ENCODE data around the gene MKKS.

MKKS gene

DNA sequence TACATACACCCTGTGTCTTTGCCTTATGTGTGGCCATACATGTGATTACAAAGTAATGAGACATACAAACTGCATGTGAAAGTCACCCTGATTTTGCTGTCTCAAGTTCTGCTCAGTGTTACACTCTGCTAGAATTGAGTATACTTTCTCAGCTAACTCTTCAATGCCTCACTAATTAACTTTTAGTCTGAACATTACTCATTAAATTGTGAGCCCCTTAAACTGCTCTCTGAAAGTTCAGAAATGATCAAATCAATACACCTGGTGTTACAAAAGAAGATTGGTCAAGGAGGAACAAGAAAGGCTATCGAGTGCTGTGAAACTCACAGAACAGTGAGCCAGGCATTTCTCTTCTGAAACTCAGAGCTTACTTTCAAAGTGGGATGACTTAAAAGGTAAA, 71.3 kb downstream of the MKKS start:
- no peaks in the 10 kb centered on the region for H3K36me3 ChIP-seq (ENCODE audit: insufficient read depth, low read length)
- H3K4me2 ChIP-seq (ENCODE audit: low read depth, low read length, poor library complexity, severe bottlenecking), result no peak overlapping the region
- H3K9ac ChIP-seq (ENCODE audit: low read depth, low read length, poor library complexity, severe bottlenecking), result no peak overlapping the region
- no peaks in the 10 kb centered on the region for H3K4me1 ChIP-seq (ENCODE audit: insufficient read depth, low read length, poor library complexity, severe bottlenecking)
- H3K79me2 ChIP-seq (ENCODE audit: insufficient read depth, low read length), result no peaks in the 10 kb centered on the region
- no peaks in the 10 kb centered on the region for H3F3A ChIP-seq (ENCODE audit: low read depth)
- no peaks in the 10 kb centered on the region for H4K20me1 ChIP-seq (ENCODE audit: insufficient read depth, low read length, poor library complexity, severe bottlenecking)
- H2AFZ ChIP-seq (ENCODE audit: low read length), result no peak overlapping the region
- H3K4me3 ChIP-seq (ENCODE audit: low read length, poor library complexity, severe bottlenecking), result no peak overlapping the region
- TF ChIP-seq, protein P1, sequence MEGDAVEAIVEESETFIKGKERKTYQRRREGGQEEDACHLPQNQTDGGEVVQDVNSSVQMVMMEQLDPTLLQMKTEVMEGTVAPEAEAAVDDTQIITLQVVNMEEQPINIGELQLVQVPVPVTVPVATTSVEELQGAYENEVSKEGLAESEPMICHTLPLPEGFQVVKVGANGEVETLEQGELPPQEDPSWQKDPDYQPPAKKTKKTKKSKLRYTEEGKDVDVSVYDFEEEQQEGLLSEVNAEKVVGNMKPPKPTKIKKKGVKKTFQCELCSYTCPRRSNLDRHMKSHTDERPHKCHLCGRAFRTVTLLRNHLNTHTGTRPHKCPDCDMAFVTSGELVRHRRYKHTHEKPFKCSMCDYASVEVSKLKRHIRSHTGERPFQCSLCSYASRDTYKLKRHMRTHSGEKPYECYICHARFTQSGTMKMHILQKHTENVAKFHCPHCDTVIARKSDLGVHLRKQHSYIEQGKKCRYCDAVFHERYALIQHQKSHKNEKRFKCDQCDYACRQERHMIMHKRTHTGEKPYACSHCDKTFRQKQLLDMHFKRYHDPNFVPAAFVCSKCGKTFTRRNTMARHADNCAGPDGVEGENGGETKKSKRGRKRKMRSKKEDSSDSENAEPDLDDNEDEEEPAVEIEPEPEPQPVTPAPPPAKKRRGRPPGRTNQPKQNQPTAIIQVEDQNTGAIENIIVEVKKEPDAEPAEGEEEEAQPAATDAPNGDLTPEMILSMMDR (conservative IDR thresholded peaks at IDR 0.05; ENCODE audit: low read length), result no peak
- TF ChIP-seq EZH2phosphoT487 (IDR thresholded peaks at IDR 0.05; ENCODE audit: borderline replicate concordance), result no peak
- no peaks in the 10 kb centered on the region for H3K9me3 ChIP-seq (ENCODE audit: insufficient read depth, low read depth, low read length)
- H3K9me2 ChIP-seq (replicated peaks; ENCODE audit: low read depth, low read length), result no peaks in the 10 kb centered on the region
- H3K27me3 ChIP-seq (ENCODE audit: insufficient read depth, low read length, poor library complexity, severe bottlenecking), result no peaks in the 10 kb centered on the region

DNA sequence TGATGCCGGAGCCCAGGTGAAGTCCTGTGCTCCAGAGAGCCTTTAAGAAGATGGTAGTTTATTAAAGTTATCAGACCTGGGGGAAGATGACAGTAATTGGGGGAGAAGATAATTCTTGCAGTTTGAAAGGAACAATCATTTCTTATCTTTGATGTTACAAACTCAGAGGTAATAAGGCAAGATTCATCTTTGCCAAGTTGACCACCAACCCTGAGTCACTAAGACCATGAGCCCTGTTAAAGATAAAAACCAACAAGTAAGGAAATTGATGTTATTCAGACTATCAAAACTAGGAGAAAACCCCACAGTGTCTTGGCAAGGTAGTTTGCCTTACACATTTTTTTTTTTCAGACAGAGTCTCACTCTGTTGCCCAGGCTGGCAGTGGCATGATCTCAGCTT, 73.1 kb downstream of the MKKS start:
- TF ChIP-seq, protein P1 (conservative IDR thresholded peaks at IDR 0.05; ENCODE audit: low read length), result no peak
- no peak for TF ChIP-seq EZH2phosphoT487 (IDR thresholded peaks at IDR 0.05; ENCODE audit: borderline replicate concordance)
- H3K9me3 ChIP-seq (ENCODE audit: insufficient read depth, low read depth, low read length), result no peaks in the 10 kb centered on the region
- H3F3A ChIP-seq (ENCODE audit: low read depth), result no peaks in the 10 kb centered on the region
- H3K9ac ChIP-seq (ENCODE audit: low read depth, low read length, poor library complexity, severe bottlenecking), result no peak overlapping the region
- H2AFZ ChIP-seq (ENCODE audit: low read length), result no peak overlapping the region
- no peaks in the 10 kb centered on the region for H3K27me3 ChIP-seq (ENCODE audit: insufficient read depth, low read length, poor library complexity, severe bottlenecking)
- H3K36me3 ChIP-seq (ENCODE audit: insufficient read depth, low read length), result no peaks in the 10 kb centered on the region
- H3K4me3 ChIP-seq (ENCODE audit: low read length, poor library complexity, severe bottlenecking), result no peak overlapping the region
- no peaks in the 10 kb centered on the region for H3K79me2 ChIP-seq (ENCODE audit: insufficient read depth, low read length)
- H4K20me1 ChIP-seq (ENCODE audit: insufficient read depth, low read length, poor library complexity, severe bottlenecking), result no peaks in the 10 kb centered on the region
- H3K9me2 ChIP-seq (replicated peaks; ENCODE audit: low read depth, low read length), result no peaks in the 10 kb centered on the region
- no peak overlapping the region for H3K4me2 ChIP-seq (ENCODE audit: low read depth, low read length, poor library complexity, severe bottlenecking)
- H3K4me1 ChIP-seq (ENCODE audit: insufficient read depth, low read length, poor library complexity, severe bottlenecking), result no peaks in the 10 kb centered on the region

DNA sequence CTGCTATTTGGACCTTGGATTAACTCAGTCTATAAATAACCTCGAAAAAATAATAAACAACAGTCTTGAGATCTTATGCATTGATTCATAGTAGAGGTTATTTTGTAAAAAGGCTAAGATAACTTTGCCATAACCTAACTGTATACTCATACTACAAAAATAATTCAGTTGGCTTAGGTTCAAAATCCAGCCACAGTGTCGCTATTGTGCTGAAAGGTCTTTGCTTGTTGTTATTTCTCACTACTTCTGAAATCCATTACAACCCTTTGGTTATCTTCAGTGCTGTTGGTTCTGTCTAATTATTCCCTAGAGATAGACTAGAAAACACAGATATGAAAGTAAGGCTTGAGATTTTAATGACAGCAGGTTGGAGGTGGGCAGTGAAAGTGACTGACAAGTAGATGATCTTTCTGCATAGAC, 74.4 kb downstream of the MKKS start:
- Histone ChIP-seq H3K9me3 (ENCODE audit: insufficient read depth, low read depth, low read length) (no peaks in the 10 kb centered on the region), H3K9ac (ENCODE audit: low read depth, low read length, poor library complexity, severe bottlenecking) (no peak overlapping the region), H3K9me2 (replicated peaks; ENCODE audit: low read depth, low read length) (no peaks in the 10 kb centered on the region), H4K20me1 (ENCODE audit: insufficient read depth, low read length, poor library complexity, severe bottlenecking) (no peaks in the 10 kb centered on the region), H3K4me1 (ENCODE audit: insufficient read depth, low read length, poor library complexity, severe bottlenecking) (no peaks in the 10 kb centered on the region), H2AFZ (ENCODE audit: low read length) (no peak overlapping the region), H3K27me3 (ENCODE audit: insufficient read depth, low read length, poor library complexity, severe bottlenecking) (no peaks in the 10 kb centered on the region), H3K79me2 (ENCODE audit: insufficient read depth, low read length) (no peaks in the 10 kb centered on the region), H3F3A (ENCODE audit: low read depth) (no peaks in the 10 kb centered on the region), H3K4me2 (ENCODE audit: low read depth, low read length, poor library complexity, severe bottlenecking) (no peak overlapping the region), H3K36me3 (ENCODE audit: insufficient read depth, low read length) (no peaks in the 10 kb centered on the region), H3K4me3 (ENCODE audit: low read length, poor library complexity, severe bottlenecking) (no peak overlapping the region)
- TF ChIP-seq EZH2phosphoT487 (IDR thresholded peaks at IDR 0.05; ENCODE audit: borderline replicate concordance), result no peak
- TF ChIP-seq, protein P1 (conservative IDR thresholded peaks at IDR 0.05; ENCODE audit: low read length), result no peak
